H9 (cell line): Measurements from ENCODE around the gene LMF1. TPM values are rescaled to one million over a fixed set of nuclear protein-coding genes. Genes with fewer than 3 reads are reported as not detected.

ENCODE experiments used
- DNase-seq: peaks from one replicate; pipeline ENCODE4 v3.0.0-alpha.2; 2017
- H2AFZ ChIP-seq: one replicate; pipeline ENCODE4 v1.6.1; 2013; ENCODE audit warnings: mild to moderate bottlenecking, low read length, control low read depth, moderate library complexity
- H2AK5ac ChIP-seq: 2 replicates; pipeline ENCODE4 v1.6.1; 2013; ENCODE audit warnings: low read length, control low read depth, mixed read lengths; ENCODE audit not compliant: insufficient read length
- H2BK120ac ChIP-seq: one replicate; pipeline ENCODE4 v1.6.1; 2013; ENCODE audit warnings: low read depth, mild to moderate bottlenecking, low read length, control low read depth, inconsistent platforms; ENCODE audit not compliant: poor library complexity, severe bottlenecking
- H2BK12ac ChIP-seq: 2 replicates; pipeline ENCODE4 v1.6.1; 2013; ENCODE audit warnings: low read length, control low read depth, mixed read lengths, low read depth; ENCODE audit not compliant: insufficient read length
- H2BK15ac ChIP-seq: 2 replicates; pipeline ENCODE4 v1.6.1; 2013; ENCODE audit warnings: low read depth, low read length, control low read depth
- H2BK20ac ChIP-seq: one replicate; pipeline ENCODE4 v1.6.1; 2013; ENCODE audit warnings: low read depth, mild to moderate bottlenecking, low read length, control low read depth, inconsistent platforms; ENCODE audit not compliant: poor library complexity, severe bottlenecking
- H2BK5ac ChIP-seq: 2 replicates; pipeline ENCODE4 v1.6.1; 2013; ENCODE audit warnings: low read length, control low read depth, mixed read lengths; ENCODE audit not compliant: insufficient read length
- H3K14ac ChIP-seq: 2 replicates; pipeline ENCODE4 v1.6.1; 2013; ENCODE audit warnings: low read length, control low read depth; ENCODE audit not compliant: insufficient read depth
- H3K18ac ChIP-seq: 2 replicates; pipeline ENCODE4 v1.6.1; 2013; ENCODE audit warnings: low read depth, mild to moderate bottlenecking, mixed read lengths, low read length, control low read depth; ENCODE audit not compliant: insufficient read length
- H3K23ac ChIP-seq: 2 replicates; pipeline ENCODE4 v1.6.1; 2013; ENCODE audit warnings: low read length, control low read depth, mixed read lengths, low read depth; ENCODE audit not compliant: insufficient read length
- H3K23me2 ChIP-seq: 2 replicates; pipeline ENCODE4 v1.6.1; 2013; ENCODE audit warnings: low read depth, mild to moderate bottlenecking, mixed read lengths, low read length, control low read depth; ENCODE audit not compliant: insufficient read length, poor library complexity, severe bottlenecking
- H3K27ac ChIP-seq: 2 replicates; pipeline ENCODE4 v1.5.1; 2013; ENCODE audit warnings: low read length, control low read depth, mixed read lengths, low read depth; ENCODE audit not compliant: insufficient read length
- H3K27me3 ChIP-seq: 2 replicates; pipeline ENCODE4 v1.6.1; 2013; ENCODE audit warnings: low read length, control low read depth, inconsistent platforms; ENCODE audit not compliant: insufficient read depth
- H3K4ac ChIP-seq: 2 replicates; pipeline ENCODE4 v1.6.1; 2013; ENCODE audit warnings: low read depth, mild to moderate bottlenecking, control low read depth, inconsistent platforms, low read length, moderate library complexity
- H3K4me1 ChIP-seq: 2 replicates; pipeline ENCODE4 v1.6.1; 2013; ENCODE audit warnings: low read length, control low read depth, inconsistent platforms; ENCODE audit not compliant: insufficient read depth
- H3K4me2 ChIP-seq: 2 replicates; pipeline ENCODE4 v1.6.1; 2013; ENCODE audit warnings: low read length, control low read depth, mixed read lengths; ENCODE audit not compliant: insufficient read length, insufficient read depth
- H3K56ac ChIP-seq: 2 replicates; pipeline ENCODE4 v1.6.1; 2013; ENCODE audit warnings: low read depth, mild to moderate bottlenecking, mixed read lengths, low read length, control low read depth; ENCODE audit not compliant: insufficient read length
- H3K79me1 ChIP-seq: 2 replicates; pipeline ENCODE4 v1.6.1; 2013; ENCODE audit warnings: low read depth, mild to moderate bottlenecking, moderate library complexity, low read length, control low read depth, inconsistent platforms; ENCODE audit not compliant: insufficient read depth, poor library complexity, severe bottlenecking
- H3K79me2 ChIP-seq: 2 replicates; pipeline ENCODE4 v1.6.1; 2013; ENCODE audit warnings: low read length, control low read depth, inconsistent platforms; ENCODE audit not compliant: insufficient read depth
- H3K9ac ChIP-seq: 2 replicates; pipeline ENCODE4 v1.6.1; 2013; ENCODE audit warnings: low read length, control low read depth, mixed read lengths; ENCODE audit not compliant: insufficient read length; ENCODE audit errors: extremely low read depth
- H3K9me3 ChIP-seq: one replicate; pipeline ENCODE4 v1.6.1; 2013; ENCODE audit warnings: low read depth, low read length, inconsistent platforms; ENCODE audit not compliant: control insufficient read depth
- H3T11ph ChIP-seq: one replicate; pipeline ENCODE4 v1.6.1; 2013; ENCODE audit warnings: mild to moderate bottlenecking, low read length, control low read depth, inconsistent platforms
- H4K20me1 ChIP-seq: one replicate; pipeline ENCODE4 v1.6.1; 2013; ENCODE audit not compliant: control insufficient read depth, insufficient read length, insufficient read depth
- H4K5ac ChIP-seq: 2 replicates; pipeline ENCODE4 v1.6.1; 2013; ENCODE audit warnings: low read depth, mild to moderate bottlenecking, mixed read lengths, low read length, control low read depth; ENCODE audit not compliant: insufficient read length
- H4K8ac ChIP-seq: replicated peaks from 2 replicates; pipeline ENCODE4 v1.6.1; 2013; ENCODE audit warnings: low read length, control low read depth, mixed read lengths, low read depth; ENCODE audit not compliant: insufficient read length
- H4K91ac ChIP-seq: 2 replicates; pipeline ENCODE4 v1.6.1; 2013; ENCODE audit warnings: low read depth, mild to moderate bottlenecking, moderate library complexity, mixed read lengths, low read length, control low read depth; ENCODE audit not compliant: insufficient read length
- H3K27ac Mint-ChIP-seq, 3 experiments: 2 replicates in 2 of 3; 3 replicates in 1 of 3; pipeline ENCODE4 v1.8.0; 2020 to 2021; ENCODE audit warnings: mixed read lengths in 3 of 3, mild to moderate bottlenecking in 1 of 3, moderate library complexity in 1 of 3
- H3K27me3 Mint-ChIP-seq: 2 replicates; pipeline ENCODE4 v1.8.0; 2021; ENCODE audit warnings: low read depth, mild to moderate bottlenecking, moderate library complexity, mixed read lengths
- H3K36me3 Mint-ChIP-seq, 3 experiments: 2 replicates in 2 of 3; 3 replicates in 1 of 3; pipeline ENCODE4 v1.8.0; 2020 to 2021; ENCODE audit warnings: low read depth in 3 of 3, mixed read lengths in 3 of 3; ENCODE audit not compliant: insufficient read depth in 1 of 3
- H3K4me1 Mint-ChIP-seq, 2 experiments: 2 replicates each; pipeline ENCODE4 v1.8.0; 2020; ENCODE audit warnings: mixed read lengths in 2 of 2
- H3K4me3 Mint-ChIP-seq, 2 experiments: 2 replicates in 1 of 2; 3 replicates in 1 of 2; pipeline ENCODE4 v1.8.0; 2020 to 2021; ENCODE audit warnings: mild to moderate bottlenecking in 2 of 2, mixed read lengths in 2 of 2, moderate library complexity in 1 of 2
- H3K9me3 Mint-ChIP-seq, 2 experiments: 2 replicates in 1 of 2; 3 replicates in 1 of 2; pipeline ENCODE4 v1.8.0; 2020; ENCODE audit warnings: mild to moderate bottlenecking in 2 of 2, mixed read lengths in 2 of 2, moderate library complexity in 1 of 2
- CTCF ChIP-seq: fragments of 200-600 bp; sonication (generic); conservative IDR thresholded peaks from 3 replicates; pipeline ENCODE4 v1.8.0; 2021; ENCODE audit warnings: antibody characterized with exemption, mild to moderate bottlenecking
- WGBS: extraction: QIAGEN DNeasy Blood & Tissue Kit; methylation state at CpG from one replicate; pipeline ENCODE4 v1.1.7; 2013; ENCODE audit warnings: missing lambda C conversion rate, low lambda C conversion rate, mixed read lengths; ENCODE audit not compliant: insufficient read length; ENCODE audit errors: extremely low coverage; 5-methylcytosine and 5-hydroxymethylcytosine counted together
- total RNA-seq: library from RNA; stranded (reverse); gene quantifications from 2 replicates; pipeline ENCODE4 v1.2.1, GENCODE V29; 2021

Gene LMF1
- total RNA-seq, 1 experiment from 2014 or later, result 7.1 TPM

GRCh38 chr16:1012135-1012534 lies 41.4 kb upstream of the LMF1 start:
- no peak overlapping the region for H2BK12ac ChIP-seq
- H4K20me1 ChIP-seq, result no peaks in the 10 kb centered on the region
- DNase-seq, result no peak
- no peak overlapping the region for H2BK120ac ChIP-seq
- Mint-ChIP-seq H3K4me1 (peaks cover 0 to 3% of the 10 kb centered on the region in 2 experiments; a peak in 1 of 4 replicates), H3K4me3 (no peak overlapping the region), H3K27ac (no peak overlapping the region), H3K9me3 (no peaks in the 10 kb centered on the region), H3K27me3 (peaks cover 4% of the 10 kb centered on the region; the same call in 1 of the 2 replicates), H3K36me3 (no peaks in the 10 kb centered on the region)
- no peak overlapping the region for H4K91ac ChIP-seq
- H3K79me1 ChIP-seq, result no peaks in the 10 kb centered on the region
- H3K23me2 ChIP-seq, result no peaks in the 10 kb centered on the region
- H3K9me3 ChIP-seq, result no peaks in the 10 kb centered on the region
- H3T11ph ChIP-seq, result no peak overlapping the region
- H3K14ac ChIP-seq, result no peak overlapping the region; the same call in 1 of the 2 replicates
- no peaks in the 10 kb centered on the region for H3K79me2 ChIP-seq
- TF ChIP-seq CTCF, result no peak
- no peak overlapping the region for H3K18ac ChIP-seq
- no peak overlapping the region for H4K5ac ChIP-seq
- H3K4ac ChIP-seq, result no peak overlapping the region
- H3K23ac ChIP-seq, result no peak overlapping the region
- no peak overlapping the region for H2AK5ac ChIP-seq
- WGBS, result no CpG with 5 or more reads among the region's 19 CpGs
- no peak overlapping the region for H3K56ac ChIP-seq
- no peak overlapping the region for H2BK5ac ChIP-seq
- no peak overlapping the region for H2BK20ac ChIP-seq
- no peaks in the 10 kb centered on the region for H3K27me3 ChIP-seq
- no peak overlapping the region for H3K4me2 ChIP-seq
- H2BK15ac ChIP-seq, result no peak overlapping the region
- no peak overlapping the region for H2AFZ ChIP-seq
- H3K27ac ChIP-seq, result no peak overlapping the region
- H4K8ac ChIP-seq, result no peak overlapping the region
- H3K9ac ChIP-seq, result no peak overlapping the region
- no peaks in the 10 kb centered on the region for H3K4me1 ChIP-seq
